ENCODE results near the gene UNKL.

UNKL gene

DNA sequence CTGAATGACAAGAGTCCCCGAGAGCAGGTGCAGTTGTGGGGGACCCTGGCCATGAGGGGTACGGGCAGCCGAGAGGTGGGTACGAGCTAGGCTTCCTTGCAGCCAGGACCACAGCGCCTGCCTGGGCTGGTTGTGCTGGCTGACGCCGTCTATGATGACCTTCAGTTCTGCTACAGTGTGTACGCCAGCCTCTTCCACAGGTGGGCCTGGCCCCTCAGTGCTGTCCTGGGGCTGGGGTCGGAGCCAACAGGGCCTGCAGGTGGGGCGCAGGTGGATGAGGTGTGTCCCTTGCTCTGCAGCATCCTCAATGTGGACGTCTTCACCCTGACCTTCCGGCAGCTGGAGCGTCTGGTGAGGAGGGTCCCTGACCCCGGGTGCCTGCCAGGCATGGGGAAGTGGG lies 70.0 kb downstream of the UNKL start:
- no peak overlapping the region for H3K27ac ChIP-seq (ENCODE audit: low read depth, low read length)
- no peaks in the 10 kb centered on the region for H3K9me3 ChIP-seq (ENCODE audit: low read length)
- H3K36me3 ChIP-seq (ENCODE audit: insufficient read depth, low read length), result peaks cover 9% of the 10 kb centered on the region
- H3K4me3 ChIP-seq (ENCODE audit: low read depth in 1 of 2, low read length in 2 of 2), result no peak overlapping the region
- H3K27me3 ChIP-seq (ENCODE audit: control insufficient read depth in 1 of 2, insufficient read depth in 2 of 2, low read length in 2 of 2), result peaks cover 0 to 4% of the 10 kb centered on the region in 2 donors
- H3K4me1 ChIP-seq (ENCODE audit: insufficient read depth, low read length), result no peaks in the 10 kb centered on the region
- H3K9ac ChIP-seq (ENCODE audit: low read length), result no peak overlapping the region

DNA sequence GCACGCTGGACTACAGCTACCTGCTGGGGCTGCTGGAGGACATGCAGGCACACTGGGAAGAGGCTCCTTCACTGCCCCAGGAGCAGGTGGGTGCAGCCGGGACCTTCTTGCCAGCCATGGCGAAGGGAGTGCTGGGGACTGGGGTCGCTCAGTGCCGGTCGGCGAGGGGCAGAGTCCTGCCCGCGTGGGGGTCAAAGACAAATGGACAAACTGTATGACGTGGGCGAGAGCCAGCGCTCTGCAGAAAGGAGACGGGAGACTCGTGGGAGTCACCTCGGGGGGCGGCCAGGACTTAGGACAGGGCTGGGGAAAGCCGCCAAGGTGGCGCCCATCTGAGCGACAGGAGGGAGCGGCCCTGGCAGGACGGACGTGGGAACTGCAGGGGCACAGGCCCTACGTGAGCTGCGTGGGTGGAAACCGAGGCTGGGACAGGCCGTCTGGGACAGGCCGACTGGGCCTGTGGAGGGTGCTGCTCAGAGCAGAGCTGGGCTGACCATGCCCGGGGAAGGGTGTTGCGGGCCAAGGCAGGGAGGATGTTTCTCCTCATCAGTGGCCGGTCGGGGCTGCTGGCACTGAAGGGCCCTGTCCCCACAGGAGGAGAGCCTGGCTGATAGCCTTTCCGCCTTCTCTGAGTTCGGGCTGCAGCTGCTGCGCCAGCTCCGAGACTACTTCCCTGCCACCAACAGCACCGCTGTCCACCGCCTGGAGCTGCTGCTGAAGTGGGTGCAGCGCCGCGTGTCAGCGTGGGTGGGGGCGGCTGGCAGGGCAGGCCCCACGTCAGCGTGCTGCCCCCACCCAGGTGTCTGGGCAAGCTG lies 70.9 kb downstream of the UNKL start:
- no peak overlapping the region for H3K4me3 ChIP-seq (ENCODE audit: low read depth in 1 of 2, low read length in 2 of 2)
- H3K9ac ChIP-seq (ENCODE audit: low read length), result no peak overlapping the region
- H3K9me3 ChIP-seq (ENCODE audit: low read length), result no peaks in the 10 kb centered on the region
- no peaks in the 10 kb centered on the region for H3K4me1 ChIP-seq (ENCODE audit: insufficient read depth, low read length)
- peaks cover 0 to 4% of the 10 kb centered on the region in 2 donors for H3K27me3 ChIP-seq (ENCODE audit: control insufficient read depth in 1 of 2, insufficient read depth in 2 of 2, low read length in 2 of 2)
- H3K27ac ChIP-seq (ENCODE audit: low read depth, low read length), result no peak overlapping the region
- H3K36me3 ChIP-seq (ENCODE audit: insufficient read depth, low read length), result peaks cover under 1% of the 10 kb centered on the region

GRCh38 chr16:1342526-1343427 lies 71.7 kb downstream of the UNKL start:
- Histone ChIP-seq H3K36me3 (ENCODE audit: insufficient read depth, low read length) (no peaks in the 10 kb centered on the region), H3K9ac (ENCODE audit: low read length) (no peak overlapping the region), H3K27ac (ENCODE audit: low read depth, low read length) (no peak overlapping the region), H3K4me3 (ENCODE audit: low read depth in 1 of 2, low read length in 2 of 2) (no peak overlapping the region), H3K27me3 (ENCODE audit: control insufficient read depth in 1 of 2, insufficient read depth in 2 of 2, low read length in 2 of 2) (peaks cover 0 to 7% of the 10 kb centered on the region in 2 donors), H3K4me1 (ENCODE audit: insufficient read depth, low read length) (no peaks in the 10 kb centered on the region), H3K9me3 (ENCODE audit: low read length) (no peaks in the 10 kb centered on the region)

DNA sequence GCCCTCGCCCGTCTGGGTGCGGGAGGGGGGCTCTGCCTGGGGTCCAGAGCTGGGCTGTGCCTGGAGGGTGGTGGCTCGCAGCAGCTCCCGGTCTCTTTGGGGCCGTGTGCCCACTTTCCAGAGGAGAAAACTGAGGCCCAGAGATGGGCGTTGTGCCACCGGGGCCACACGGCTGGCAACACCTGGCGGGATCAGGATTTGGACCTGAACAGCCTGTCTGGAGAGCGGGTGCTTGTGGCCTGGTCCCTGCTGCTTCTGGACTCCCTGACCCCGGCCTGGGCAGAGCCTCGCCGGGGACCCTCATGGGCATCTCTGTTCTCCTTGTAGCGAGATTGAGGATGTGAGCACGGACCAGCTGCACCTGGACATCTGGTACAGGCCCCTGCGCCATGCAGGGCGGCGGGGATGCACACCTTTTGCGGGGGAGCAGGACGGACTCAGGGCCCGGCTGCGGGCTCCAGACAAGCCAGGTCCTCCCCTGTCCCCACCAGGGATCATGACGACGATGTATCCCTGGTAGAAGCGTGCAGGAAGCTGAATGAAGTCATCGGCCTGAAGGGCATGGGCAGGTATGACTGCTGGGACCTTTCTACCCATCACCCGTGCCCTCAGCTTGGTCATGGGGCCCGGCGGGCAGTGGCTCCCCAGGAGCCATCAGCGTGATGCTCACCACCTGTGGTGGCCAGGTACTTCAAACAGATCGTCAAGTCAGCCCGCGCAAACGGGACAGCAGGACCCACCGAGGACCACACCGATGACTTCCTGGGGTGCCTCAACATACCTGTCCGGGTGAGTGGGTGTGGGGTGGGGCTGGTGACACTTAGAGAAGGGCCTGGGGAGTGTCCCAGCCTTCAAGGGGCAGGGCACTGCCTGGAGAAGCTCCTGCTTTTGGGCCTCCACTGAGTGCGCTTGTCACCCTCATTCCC lies 72.7 kb downstream of the UNKL start:
- Histone ChIP-seq H3K9me3 (ENCODE audit: low read length) (no peaks in the 10 kb centered on the region), H3K27ac (ENCODE audit: low read depth, low read length) (no peak overlapping the region), H3K9ac (ENCODE audit: low read length) (no peak overlapping the region), H3K4me1 (ENCODE audit: insufficient read depth, low read length) (no peaks in the 10 kb centered on the region), H3K27me3 (ENCODE audit: control insufficient read depth in 1 of 2, insufficient read depth in 2 of 2, low read length in 2 of 2) (peaks cover 0 to 11% of the 10 kb centered on the region in 2 donors), H3K36me3 (ENCODE audit: insufficient read depth, low read length) (no peaks in the 10 kb centered on the region), H3K4me3 (ENCODE audit: low read depth in 1 of 2, low read length in 2 of 2) (no peak overlapping the region)

DNA sequence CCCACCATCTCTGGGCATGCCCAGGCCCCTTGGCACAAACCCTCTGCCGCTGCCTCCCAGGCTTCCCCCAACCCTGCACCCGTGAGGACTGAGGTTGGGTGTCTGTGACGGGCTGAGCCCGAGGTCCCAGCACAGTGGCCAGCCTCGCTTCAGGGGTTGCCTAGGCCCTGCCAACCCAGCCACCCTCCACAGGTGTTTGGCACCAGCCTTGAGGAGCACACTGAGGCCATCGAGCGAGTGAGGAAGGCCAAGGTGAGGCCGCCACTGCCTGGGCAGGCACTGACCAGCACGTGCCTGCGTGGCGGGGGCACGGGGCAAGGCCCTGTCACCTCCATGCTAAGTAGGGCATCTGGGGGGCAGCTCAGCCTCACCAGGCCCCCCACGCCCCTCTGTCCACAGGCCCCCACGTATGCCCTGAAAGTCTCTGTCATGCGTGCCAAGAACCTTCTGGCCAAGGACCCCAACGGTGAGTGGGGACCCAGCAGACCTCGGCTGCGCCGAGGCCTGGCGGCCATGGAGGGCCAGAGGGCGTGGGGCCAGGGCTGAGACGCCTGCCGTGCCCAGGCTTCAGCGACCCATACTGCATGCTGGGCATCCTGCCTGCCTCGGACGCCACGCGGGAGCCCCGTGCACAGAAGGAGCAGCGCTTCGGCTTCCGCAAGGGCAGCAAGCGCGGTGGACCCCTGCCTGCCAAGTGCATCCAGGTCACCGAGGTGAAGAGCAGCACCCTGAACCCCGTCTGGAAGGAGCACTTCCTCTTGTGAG lies 73.6 kb downstream of the UNKL start:
- no peaks in the 10 kb centered on the region for H3K9me3 ChIP-seq (ENCODE audit: low read length)
- H3K36me3 ChIP-seq (ENCODE audit: insufficient read depth, low read length), result no peaks in the 10 kb centered on the region
- H3K9ac ChIP-seq (ENCODE audit: low read length), result no peak overlapping the region
- H3K4me1 ChIP-seq (ENCODE audit: insufficient read depth, low read length), result no peaks in the 10 kb centered on the region
- H3K4me3 ChIP-seq (ENCODE audit: low read depth in 1 of 2, low read length in 2 of 2), result no peak overlapping the region
- H3K27ac ChIP-seq (ENCODE audit: low read depth, low read length), result no peak overlapping the region
- H3K27me3 ChIP-seq (ENCODE audit: control insufficient read depth in 1 of 2, insufficient read depth in 2 of 2, low read length in 2 of 2), result peaks cover 0 to 15% of the 10 kb centered on the region in 2 donors

DNA sequence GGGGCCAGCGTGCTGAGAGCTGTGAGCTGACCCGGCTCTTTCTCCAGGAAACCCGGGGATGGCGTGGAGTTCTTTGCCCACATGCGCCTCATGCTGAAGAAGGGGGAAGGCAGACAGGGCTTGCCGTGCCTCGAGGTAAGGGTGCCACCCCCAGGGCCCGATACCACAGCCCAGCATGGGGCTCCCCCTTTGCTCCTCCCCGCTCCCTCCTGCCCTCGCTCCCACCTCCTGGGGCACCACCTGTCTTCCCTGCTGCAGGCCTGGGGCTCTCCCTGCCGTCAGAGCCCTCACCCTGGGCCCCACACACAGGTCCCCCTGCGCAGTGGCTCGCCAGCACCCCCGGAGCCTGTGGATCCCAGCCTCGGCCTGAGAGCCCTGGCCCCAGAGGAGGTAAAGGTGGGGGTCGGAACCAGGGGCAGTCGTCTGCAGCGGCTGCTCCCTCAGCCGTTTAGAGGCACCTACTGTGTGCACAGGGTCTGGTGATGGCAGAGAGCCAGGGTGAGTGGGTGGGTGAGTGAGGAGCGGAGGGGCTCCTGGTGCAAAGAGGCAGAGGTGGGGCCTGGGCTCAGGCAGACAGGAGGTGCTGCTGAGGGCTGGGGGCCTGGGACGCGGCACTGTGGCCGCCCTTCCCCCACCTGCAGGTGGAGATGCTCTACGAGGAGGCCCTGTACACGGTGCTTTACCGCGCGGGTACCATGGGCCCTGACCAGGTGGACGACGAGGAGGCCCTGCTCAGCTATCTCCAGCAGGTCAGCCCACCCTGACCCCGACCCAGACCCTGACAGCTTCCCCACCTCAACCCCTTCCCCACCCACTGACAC lies 75.4 kb downstream of the UNKL start:
- no peaks in the 10 kb centered on the region for H3K9me3 ChIP-seq (ENCODE audit: low read length)
- H3K27ac ChIP-seq (ENCODE audit: low read depth, low read length), result no peak overlapping the region
- peaks cover 10 to 34% of the 10 kb centered on the region in 2 donors for H3K27me3 ChIP-seq (ENCODE audit: control insufficient read depth in 1 of 2, insufficient read depth in 2 of 2, low read length in 2 of 2)
- H3K4me1 ChIP-seq (ENCODE audit: insufficient read depth, low read length), result no peaks in the 10 kb centered on the region
- H3K36me3 ChIP-seq (ENCODE audit: insufficient read depth, low read length), result no peaks in the 10 kb centered on the region
- no peak overlapping the region for H3K9ac ChIP-seq (ENCODE audit: low read length)
- H3K4me3 ChIP-seq (ENCODE audit: low read depth in 1 of 2, low read length in 2 of 2), result no peak overlapping the region

DNA sequence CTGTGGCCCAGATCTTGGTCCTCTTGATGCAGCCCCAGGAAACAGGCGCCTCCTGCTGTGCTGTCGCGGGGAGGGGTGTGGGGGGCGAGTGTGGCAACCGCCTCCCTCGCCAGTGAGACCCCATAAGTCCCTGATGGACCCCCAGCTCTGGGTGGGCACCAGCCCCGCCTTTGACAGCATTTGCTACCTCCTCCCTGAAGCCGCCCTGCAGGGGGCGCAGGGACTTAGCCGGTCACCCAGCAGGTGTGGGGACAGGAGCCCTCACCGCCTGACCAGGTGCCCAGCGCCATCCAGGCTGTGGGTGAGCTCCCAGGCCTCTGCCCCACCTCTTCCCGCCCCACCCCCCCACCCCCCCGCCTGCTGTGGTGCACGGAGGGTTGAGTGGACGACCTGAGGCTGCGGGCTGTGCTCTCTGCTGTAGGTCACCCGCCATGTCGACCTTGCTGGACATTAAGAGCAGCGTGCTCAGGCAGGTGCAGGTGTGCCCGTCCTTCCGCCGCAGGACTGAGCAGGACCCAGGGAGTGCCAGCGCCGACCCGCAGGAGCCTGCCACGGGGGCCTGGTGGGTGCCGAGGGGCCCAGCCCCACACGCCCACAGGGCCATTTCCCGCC lies 76.3 kb downstream of the UNKL start:
- Histone ChIP-seq H3K4me1 (ENCODE audit: insufficient read depth, low read length) (no peaks in the 10 kb centered on the region), H3K4me3 (ENCODE audit: low read depth in 1 of 2, low read length in 2 of 2) (no peak overlapping the region), H3K27ac (ENCODE audit: low read depth, low read length) (no peak overlapping the region), H3K27me3 (ENCODE audit: control insufficient read depth in 1 of 2, insufficient read depth in 2 of 2, low read length in 2 of 2) (peaks cover 10 to 40% of the 10 kb centered on the region in 2 donors), H3K9me3 (ENCODE audit: low read length) (no peaks in the 10 kb centered on the region), H3K36me3 (ENCODE audit: insufficient read depth, low read length) (no peaks in the 10 kb centered on the region), H3K9ac (ENCODE audit: low read length) (no peak overlapping the region)

- Histone ChIP-seq H3K4me1 (ENCODE audit: insufficient read depth, low read length) (no peaks in the 10 kb centered on the region), H3K27me3 (ENCODE audit: control insufficient read depth in 1 of 2, insufficient read depth in 2 of 2, low read length in 2 of 2) (peaks cover 10 to 48% of the 10 kb centered on the region in 2 donors), H3K4me3 (ENCODE audit: low read depth in 1 of 2, low read length in 2 of 2) (no peak overlapping the region), H3K9ac (ENCODE audit: low read length) (no peak overlapping the region), H3K9me3 (ENCODE audit: low read length) (no peaks in the 10 kb centered on the region), H3K36me3 (ENCODE audit: insufficient read depth, low read length) (no peaks in the 10 kb centered on the region), H3K27ac (ENCODE audit: low read depth, low read length) (no peak overlapping the region)
Observed at GRCh38 chr16:1337486-1337885, 77.0 kb downstream of the UNKL start.

DNA sequence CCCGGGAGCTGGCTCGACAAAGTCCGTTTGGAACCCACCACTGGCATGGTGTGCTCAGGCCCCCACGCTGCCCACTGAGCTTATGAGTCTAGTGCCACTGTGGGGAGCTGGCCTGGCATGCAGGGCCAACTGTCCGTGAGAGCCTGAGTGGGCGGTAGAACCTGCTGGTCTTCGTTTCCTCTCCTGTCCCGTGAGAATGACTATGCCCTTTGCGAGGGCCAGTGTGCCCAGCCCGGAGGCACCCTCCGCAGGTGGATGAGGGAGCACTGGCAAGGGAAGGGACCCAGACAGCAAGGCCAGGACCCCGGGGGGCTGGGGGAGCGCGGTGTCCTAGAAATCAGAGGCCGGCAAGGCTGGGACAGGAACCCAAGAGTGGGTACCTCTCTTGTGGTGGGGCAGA lies 77.9 kb downstream of the UNKL start:
- no peaks in the 10 kb centered on the region for H3K36me3 ChIP-seq (ENCODE audit: insufficient read depth, low read length)
- no peak overlapping the region for H3K27ac ChIP-seq (ENCODE audit: low read depth, low read length)
- no peak overlapping the region for H3K4me3 ChIP-seq (ENCODE audit: low read depth in 1 of 2, low read length in 2 of 2)
- peaks cover 7% of the 10 kb centered on the region for H3K4me1 ChIP-seq (ENCODE audit: insufficient read depth, low read length)
- no peak overlapping the region for H3K9ac ChIP-seq (ENCODE audit: low read length)
- no peaks in the 10 kb centered on the region for H3K9me3 ChIP-seq (ENCODE audit: low read length)
- peaks cover 10 to 56% of the 10 kb centered on the region in 2 donors for H3K27me3 ChIP-seq (ENCODE audit: control insufficient read depth in 1 of 2, insufficient read depth in 2 of 2, low read length in 2 of 2)
